IPS DF 4.7 (cell line): Measurements from ENCODE around the gene RBPJ.
"Not testable (repeated sequence)": the region's sequence is repeated elsewhere in the genome, so short reads cannot be mapped to it uniquely, and the experiment has no call there.

ENCODE experiments used
- DNase-seq: peaks from one replicate; pipeline ENCODE4 v3.0.0-alpha.2; 2013; ENCODE audit warnings: low spot score; ENCODE audit errors: extremely low read depth

Gene RBPJ

DNA sequence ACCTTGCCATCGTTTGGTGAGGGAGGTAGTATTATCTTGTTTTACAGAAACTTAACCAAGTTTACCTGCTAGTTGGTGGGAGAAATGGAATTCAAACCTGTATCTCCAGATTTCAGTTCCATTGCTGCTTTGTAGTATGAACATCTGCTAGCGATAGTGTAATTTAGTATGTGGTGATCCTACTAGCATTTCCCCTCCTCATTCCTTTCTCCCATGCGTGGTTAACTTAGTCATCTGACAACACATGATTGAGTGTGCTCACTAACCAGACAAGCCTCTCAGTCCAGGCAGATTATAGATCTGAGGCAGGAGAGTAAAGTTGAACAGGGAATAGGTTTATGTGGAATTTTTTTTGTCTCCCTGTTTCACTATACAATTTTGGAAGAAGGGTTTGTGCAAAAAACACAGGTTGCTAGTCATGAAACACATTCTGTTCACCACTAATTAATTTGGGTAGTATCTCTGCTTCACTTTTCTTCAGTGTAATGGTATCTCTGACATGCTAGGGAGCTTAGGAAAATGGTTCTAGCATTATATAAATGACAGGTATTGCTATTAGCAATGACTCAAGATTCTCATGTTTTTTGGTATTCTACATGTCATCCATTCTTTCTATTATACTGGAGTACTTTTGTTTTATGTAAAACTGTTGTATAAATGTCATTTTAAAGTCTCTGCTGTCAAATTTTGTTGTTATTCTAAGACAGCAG is 21.7 kb downstream of the RBPJ start:
- DNase-seq = no peak

DNA sequence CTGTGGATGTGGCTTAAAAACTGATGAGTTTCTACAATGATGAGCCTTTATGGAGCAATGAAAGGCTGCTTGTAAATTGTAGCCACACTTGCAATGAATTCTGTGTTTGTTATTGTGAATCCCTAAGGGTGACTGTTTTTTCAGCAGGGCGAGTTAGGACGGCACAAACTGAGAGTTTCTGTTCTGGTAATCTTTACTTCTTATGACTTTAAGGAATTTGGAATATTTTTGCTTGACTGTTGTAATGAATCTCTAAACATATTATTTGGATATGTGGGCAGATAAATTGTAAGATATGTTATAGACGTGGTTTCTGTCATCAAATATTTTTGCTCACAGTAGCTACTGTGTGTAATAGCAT is 22.2 kb downstream of the RBPJ start:
- DNase-seq = no peak

DNA sequence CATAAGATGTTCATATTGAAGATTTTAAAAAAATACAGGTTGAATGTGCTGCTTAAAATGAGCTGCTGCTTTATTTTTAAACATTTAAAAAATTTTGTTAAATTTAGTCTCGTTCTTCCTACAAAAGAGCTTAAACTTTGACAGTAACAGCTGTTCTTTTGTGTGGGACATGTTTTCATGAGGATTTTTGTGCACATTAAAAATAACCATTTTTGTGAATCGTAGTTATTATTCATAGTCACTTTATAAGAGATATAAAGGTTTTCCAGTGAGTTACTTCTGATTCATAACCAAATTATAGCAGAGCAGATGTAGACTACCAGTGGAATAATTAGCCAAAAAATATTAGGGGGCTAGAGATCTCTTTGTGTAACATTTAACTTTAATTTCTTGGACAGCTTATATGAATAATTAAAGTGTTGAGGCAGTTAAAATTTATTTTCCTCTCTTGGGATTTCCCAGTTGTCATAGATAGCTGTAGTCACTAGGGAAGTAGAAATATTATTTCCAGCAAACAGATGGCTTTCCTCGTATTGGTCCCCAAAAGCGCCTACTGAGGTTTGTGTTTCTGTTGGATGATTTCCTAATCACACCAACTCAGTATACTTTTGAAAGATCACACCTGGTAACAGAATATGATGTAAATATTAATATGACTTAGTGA is 24.2 kb downstream of the RBPJ start:
- no peak for DNase-seq

DNA sequence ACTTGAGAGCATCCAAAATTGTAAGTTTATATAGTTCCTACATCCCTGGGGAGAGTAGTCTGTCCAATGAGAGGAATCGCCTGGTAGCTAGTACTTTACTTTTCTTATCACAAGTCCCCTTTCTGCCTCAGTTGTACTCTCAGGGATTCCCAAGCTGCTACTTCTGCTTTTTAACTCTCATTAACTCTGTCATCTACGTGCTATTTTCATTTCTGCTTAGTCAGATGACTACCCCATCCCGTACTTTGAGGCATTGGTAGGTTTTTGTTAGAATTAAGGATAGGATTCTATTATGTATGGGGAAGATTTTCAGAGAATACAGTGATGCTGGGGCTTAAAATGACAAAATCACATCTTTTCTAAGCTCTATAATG is 24.7 kb downstream of the RBPJ start:
- DNase-seq = no peak

DNA sequence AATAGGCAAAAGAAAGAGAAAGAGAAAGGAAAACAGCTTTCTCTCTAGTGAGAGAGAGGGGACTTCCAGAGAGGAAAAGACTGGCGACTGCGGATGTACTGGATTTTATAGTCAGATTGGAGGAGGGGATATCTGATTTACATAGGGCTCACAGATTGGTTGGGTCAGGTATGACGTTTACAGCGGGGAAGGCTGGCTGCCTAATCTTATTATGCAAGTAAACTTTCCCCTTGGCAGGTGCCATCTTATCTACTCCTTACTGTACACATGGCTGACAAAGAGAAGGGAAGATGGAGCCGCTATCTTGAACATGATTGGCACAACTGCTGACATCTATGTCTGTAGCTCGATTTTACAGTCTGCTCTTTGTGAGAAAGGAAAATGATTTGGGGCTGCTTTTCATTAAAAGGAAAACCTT is 25.4 kb downstream of the RBPJ start:
- no peak for DNase-seq

DNA sequence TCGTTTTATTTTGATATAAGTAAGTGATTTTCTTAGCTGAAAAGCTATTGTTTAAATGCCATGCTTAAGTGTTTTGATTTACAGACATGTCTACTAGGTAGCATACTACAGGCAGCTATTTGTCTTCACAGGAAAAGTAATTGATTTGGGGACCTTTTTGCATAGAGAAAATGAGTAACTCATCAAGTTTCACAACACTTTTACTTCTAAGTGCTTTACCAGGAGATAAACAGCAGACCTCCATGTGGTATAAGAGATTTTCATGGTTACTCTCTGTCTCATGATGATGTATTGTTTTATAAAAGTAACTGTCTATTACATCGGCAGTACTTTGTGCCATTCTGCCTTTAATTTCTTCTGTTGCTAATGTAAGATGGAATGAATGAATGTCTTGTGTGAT is 28.7 kb downstream of the RBPJ start:
- no peak for DNase-seq

DNA sequence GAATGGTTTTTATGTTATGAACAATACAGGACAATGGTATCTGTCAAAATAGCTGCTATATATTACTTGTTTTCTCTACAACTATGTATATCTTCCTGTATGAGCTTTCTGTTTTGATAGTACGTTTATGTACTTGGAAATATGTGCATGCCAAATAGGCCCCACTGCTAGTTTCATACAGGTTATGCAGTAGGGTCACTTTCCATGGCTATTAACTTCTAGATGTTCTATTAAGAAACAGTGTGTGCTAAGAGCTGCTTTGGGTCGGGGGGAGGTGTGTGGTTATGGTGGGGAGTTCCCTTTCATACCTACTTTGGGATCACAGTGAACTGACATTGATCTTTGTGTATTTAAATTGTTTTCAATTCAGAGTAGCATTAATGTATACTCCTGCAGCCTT is 30.9 kb downstream of the RBPJ start:
- no peak for DNase-seq

DNA sequence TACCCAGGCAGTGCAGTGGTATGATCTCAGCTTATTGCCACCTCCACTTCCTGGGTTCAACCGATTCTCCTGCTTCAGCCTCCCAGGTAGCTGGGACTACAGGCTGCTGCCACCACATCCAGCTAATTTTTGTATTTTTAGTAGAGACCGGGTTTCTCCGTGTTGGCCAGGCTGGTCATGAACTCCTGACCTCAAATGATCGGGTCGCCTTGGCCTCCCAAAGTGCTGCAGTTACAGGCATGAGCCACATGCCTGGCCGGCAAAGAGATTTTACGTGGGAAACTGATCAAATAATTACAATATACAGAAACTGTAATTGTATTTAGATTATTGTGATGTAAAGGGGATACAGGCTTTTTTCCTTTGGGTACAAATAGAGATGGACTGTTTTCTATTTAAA is 33.7 kb downstream of the RBPJ start:
- no peak for DNase-seq

DNA sequence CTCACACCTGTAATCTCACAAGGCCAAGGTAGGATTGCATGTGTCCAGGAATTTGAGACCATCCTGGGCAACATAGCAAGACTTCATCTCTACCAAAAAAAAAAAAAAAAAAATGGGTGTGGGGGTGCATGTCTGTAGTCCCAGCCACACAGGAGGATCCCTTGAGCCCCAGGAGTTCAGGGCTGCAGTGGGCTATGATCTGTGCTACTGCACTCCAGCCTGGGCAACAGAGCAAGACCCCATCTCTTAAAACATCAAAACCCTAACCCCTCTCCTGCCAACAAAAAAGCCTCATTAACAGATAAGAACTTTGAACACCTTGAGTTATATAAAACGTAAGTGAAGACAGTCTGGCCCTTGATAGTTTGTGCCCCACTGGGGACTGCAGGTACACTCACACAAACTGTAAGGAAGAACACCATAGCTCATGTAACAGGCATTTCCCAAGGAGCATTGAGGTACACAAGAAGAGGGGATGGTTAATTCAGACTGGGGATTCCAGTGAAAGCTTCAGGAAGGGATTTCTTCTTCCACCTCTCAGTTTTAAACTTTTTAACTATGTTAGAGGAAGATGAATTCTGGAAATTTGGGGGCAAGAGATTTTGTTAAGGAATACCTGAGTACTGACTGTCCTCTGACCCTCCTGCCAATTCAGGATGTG is 34.7 kb downstream of the RBPJ start:
- no peak for DNase-seq

DNA sequence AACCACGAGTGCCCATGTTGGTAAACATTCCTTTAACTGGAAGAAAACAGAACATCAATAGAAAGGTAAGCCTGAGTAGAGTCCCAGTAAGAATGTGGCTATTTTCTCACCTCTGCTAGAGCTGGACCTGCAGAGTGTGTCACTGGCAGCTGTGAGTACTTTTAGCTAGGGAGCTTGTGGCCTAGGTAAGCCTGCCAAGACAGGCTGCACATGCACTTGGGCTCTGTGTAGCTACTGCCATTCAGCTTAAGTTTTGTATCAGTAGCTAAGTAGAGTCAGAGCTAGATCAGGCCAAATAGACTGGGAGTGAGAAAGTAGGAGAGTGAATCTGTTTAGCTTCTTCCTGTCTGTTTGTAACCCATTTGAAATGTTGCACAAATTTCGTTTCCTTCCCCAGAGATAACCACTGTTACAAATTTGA is 35.3 kb downstream of the RBPJ start:
- DNase-seq = no peak

DNA sequence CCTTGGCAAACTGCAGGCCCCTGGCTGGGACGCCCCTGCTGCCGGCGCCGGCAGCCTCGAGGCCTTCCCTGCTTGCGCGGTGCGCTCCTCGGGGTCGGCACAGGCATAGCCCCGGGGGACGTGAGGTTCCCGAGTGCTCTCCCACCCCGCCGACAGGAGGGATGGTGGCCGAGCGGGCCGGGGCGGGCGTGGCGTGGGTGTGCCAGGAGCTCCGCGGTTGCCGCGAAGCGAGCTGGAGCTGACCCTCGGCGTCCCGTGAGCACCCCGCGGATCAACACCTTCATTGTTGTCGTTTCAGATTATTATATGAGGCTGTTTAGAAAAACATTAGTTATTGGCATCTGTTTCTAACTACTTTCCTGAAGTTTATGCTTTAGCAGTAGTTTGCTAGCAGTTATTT is 38.7 kb downstream of the RBPJ start:
- not testable (repeated sequence) for DNase-seq

DNA sequence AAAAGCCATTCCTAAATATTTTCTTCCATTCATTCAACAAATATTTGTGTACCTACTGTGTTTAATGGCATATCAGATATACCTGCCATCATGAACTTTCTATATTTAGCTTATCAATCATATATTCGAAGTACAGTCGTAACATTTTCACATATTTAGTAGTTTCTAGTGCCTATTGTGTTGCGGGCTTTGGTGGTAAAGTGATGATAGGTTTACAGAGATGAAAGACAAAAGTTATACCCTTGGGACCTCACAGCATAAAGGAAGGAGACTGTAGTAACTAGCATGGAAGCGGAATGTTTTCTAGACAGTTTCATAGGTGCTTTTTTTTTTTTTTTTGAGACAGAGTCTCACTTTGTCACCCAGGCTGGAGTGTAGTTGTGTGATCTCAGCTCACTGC is 39.5 kb downstream of the RBPJ start:
- DNase-seq = no peak

DNA sequence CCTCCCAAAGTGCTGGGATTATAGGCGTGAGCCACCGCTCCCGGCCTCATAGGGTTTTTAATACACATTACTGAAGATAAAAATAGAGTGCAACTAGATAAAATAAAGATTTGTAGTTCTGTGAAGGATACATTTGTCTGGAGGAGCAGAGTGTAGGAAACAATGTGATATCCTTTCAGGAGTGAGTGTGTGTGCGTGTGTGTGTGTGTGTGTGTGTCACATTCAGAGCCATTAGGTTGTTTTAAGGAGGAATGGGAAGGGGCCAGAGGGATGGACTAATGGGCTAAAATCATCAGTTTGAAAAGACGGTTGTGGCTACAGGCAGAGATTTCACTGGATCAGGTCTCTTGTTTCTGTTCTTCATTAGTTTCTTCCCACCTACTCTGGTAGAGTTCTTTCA is 40.0 kb downstream of the RBPJ start:
- no peak for DNase-seq

DNA sequence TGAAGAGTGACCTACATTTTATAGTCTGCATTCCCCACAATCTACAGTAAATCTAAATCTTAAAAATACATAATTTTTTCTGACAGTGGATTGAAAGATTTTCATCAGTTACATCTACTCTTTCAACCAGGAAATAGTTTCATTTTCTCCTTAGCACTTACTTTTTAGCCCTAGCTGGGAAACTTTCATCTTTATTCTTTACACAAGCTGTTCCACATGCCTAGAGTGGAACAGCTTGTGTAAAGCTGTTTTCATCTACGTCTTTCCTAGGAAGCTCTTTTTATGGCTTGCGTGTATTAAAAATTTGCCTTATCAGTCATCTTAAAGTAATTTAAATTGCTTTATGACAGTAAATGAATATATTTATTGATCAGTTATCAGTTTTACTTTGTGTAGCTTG is 40.5 kb downstream of the RBPJ start:
- no peak for DNase-seq

DNA sequence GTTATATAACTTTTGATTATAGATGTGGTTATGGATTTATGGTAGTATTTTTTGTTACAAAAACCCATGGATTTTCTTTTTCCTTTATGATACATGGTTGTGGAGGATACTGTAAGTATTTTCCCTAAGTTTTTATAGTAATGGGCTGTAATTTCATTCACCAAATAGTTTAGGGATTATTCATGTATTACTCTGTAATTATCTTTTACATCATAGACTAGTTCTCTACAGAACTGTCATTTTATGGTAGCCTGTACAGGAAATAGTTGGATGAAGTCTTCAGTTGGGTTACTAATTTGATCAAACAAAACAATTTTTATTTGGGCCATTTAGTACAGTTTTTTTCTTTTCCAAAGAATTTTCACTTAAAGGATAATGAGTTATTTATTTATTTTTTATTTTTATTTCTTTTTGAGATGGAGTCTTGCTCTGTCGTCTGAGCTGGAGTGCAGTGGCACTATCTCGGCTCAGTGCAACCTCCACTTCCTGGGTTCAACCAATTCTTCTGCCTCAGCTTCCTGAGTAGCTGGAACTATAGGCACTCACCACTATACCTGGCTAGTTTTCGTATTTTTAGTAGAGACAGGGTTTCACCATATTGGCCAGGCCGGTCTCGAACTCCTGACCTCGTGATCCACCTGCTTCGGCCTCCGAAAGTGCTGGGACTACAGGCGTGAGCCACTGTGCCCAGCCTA is 42.1 kb downstream of the RBPJ start:
- DNase-seq = no peak

DNA sequence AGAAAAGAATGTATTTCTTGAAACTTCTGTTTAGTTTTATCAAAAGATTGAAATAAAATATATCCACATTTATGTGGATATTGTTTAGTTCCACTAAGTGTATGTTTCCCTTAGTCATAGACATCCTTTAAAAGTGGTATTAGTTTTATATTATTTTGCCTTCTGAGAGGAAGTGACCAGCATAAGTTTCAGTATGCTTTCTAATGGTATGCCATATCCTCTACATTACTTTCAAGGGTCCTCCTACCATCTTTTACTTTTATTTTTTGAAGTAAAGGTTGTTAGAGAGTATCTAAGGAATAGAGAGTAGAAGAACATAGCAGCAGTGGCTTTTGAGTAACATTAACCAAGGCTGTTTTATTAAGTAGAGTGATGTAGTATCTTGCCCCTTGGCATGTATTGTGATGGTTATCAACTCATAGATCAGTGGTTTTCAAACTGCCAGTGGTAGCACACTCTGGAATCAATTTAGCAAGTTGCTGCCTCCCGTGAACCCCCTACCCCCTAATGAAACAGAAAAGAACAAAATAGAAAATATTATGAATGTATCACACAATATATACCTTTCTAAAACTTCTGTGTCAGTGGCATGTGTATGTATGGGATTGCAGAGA is 44.8 kb downstream of the RBPJ start:
- DNase-seq = no peak

DNA sequence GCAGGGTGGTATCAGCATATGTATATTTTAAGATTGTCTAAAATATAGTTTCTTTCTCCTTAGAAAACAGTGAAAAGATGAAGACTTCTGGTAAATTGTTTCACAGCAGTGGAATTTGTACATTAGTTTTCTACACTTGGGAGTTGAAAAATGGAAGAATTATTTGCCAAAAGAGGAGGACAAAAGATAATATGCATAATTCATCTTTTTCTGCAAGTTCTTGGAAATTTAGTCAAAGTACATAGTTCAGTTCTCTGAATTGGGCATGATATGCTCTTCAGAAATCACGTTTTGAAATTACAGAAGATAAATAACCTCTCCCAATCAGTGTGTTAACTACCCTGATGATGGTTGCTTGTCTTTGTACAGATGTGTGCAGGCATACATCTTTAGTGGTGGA is 47.0 kb downstream of the RBPJ start:
- no peak for DNase-seq

DNA sequence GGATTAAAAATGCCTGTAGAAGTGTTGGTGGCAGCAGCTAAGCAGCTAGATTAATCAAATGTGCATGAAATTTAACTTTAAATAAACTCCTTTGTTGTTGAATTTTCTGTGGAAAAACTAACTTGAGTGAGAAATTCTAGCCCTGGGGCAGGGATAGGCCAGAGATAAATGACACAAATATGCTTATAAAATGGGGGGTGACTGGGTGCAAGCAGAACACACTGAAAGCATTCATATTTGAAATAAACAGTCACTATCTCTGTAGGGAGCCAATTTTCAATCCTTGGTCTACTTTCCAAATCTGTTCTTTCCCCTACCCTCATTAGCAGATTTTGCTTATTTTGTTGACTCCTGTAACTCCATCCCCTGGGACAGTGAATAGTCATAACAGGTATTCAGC is 47.9 kb downstream of the RBPJ start:
- no peak for DNase-seq

DNA sequence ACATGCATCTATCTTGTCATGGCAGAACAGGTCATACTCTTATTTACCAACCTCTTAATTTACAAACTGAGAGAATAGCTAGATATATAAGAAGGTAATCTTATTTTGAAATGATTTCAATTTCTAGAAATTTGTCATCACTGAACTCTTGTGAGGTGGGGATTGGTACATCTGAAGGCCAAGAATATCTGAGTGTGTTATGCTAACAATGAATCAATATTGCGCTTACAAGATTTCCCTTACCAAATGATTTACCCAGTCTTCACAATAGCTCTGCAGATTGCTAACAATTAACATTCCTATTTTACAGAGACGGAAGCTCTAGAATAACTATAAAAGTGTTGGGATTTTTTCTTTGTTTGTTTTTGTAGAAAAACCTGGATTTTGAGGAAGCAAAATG is 48.3 kb downstream of the RBPJ start:
- DNase-seq = no peak

DNA sequence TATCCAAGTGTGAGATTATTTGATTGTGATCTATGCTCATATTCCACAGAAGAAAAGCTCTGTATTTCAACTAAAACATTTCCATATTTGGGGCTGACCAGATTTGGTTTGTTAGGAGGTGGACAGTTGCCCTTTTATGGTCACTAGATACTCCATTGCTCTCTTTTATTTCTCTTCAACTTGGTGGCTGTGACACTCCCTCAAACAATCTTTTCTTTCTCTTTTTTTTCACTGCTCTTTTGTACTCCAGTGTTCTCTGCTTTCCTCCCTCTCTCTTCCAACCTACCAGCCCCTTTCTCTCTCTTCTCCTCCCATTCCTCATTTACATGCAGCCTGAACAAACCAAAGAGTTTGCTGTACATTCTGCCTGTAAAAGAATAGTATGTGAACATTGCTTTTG is 48.8 kb downstream of the RBPJ start:
- DNase-seq = no peak

DNA sequence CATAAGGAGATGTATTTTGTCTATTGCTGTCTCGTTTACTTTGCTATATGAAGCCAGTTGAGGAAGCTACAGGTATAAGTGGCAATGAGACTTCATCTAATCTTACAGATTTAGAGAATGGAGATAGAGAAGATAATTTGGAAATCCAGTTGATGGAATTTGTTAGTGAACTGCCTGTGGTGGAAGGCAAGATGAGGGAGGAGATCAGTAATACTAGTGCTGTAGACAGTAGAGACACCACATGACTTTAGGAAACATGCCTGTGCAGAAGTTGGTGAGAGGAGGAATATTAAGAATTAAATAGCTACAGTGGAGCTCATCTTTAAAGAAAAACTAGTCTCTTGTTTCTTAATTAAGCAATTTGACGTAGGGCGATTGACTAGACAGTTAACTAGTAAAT is 51.3 kb downstream of the RBPJ start:
- no peak for DNase-seq
